Activated naive CD4-positive, alpha-beta T cell treated with anti-CD3 and anti-CD28 coated beads, Interleukin-2, amount 10 ng/mL, durations not matched to agents 7 days and 5 days (primary cell): Measurements from ENCODE around the gene SLC4A4.

Experiments
- CTCF ChIA-PET: fragments of 350-600 bp; sonication (Branson Sonifier 250); formaldehyde crosslinking; loops from one replicate; lab custom pipeline; 2021; ENCODE audit warnings: antibody characterized with exemption; lab: Charles Lee
- DNase-seq: peaks from one replicate; pipeline ENCODE4 v3.0.0-alpha.2; 2020
- H3K27ac Mint-ChIP-seq: one replicate; pipeline ENCODE4 v1.8.0; 2021; ENCODE audit warnings: mild to moderate bottlenecking, moderate library complexity, mixed read lengths
- H3K27me3 Mint-ChIP-seq: one replicate; pipeline ENCODE4 v1.8.0; 2021; ENCODE audit warnings: mild to moderate bottlenecking, mixed read lengths
- H3K36me3 Mint-ChIP-seq: one replicate; pipeline ENCODE4 v1.8.0; 2021; ENCODE audit warnings: mixed read lengths
- H3K4me1 Mint-ChIP-seq: one replicate; pipeline ENCODE4 v1.8.0; 2021; ENCODE audit warnings: mixed read lengths
- H3K4me3 Mint-ChIP-seq: one replicate; pipeline ENCODE4 v1.8.0; 2021; ENCODE audit warnings: mild to moderate bottlenecking, moderate library complexity, mixed read lengths
- H3K9me3 Mint-ChIP-seq: one replicate; pipeline ENCODE4 v1.8.0; 2021; ENCODE audit warnings: mixed read lengths

The SLC4A4 gene

GRCh38 chr4:71411981-71412380 is 73.2 kb downstream of the SLC4A4 start:
- no peak overlapping the region for H3K27ac Mint-ChIP-seq
- no peaks in the 10 kb centered on the region for H3K36me3 Mint-ChIP-seq
- no peak for DNase-seq
- no peaks in the 10 kb centered on the region for H3K27me3 Mint-ChIP-seq
- peaks cover 9% of the 10 kb centered on the region for H3K9me3 Mint-ChIP-seq
- H3K4me1 Mint-ChIP-seq, result no peaks in the 10 kb centered on the region
- no peak overlapping the region for H3K4me3 Mint-ChIP-seq
- CTCF ChIA-PET, result no interaction called here

- Mint-ChIP-seq H3K36me3 (no peaks in the 10 kb centered on the region), H3K27me3 (no peaks in the 10 kb centered on the region), H3K4me3 (no peak overlapping the region), H3K9me3 (no peaks in the 10 kb centered on the region), H3K27ac (no peak overlapping the region), H3K4me1 (no peaks in the 10 kb centered on the region)
- CTCF ChIA-PET, result no interaction called here
- DNase-seq, result no peak
Observed at GRCh38 chr4:71415491-71415890, 76.7 kb downstream of the SLC4A4 start.

- H3K36me3 Mint-ChIP-seq, result no peaks in the 10 kb centered on the region
- no peaks in the 10 kb centered on the region for H3K27me3 Mint-ChIP-seq
- no peaks in the 10 kb centered on the region for H3K4me1 Mint-ChIP-seq
- H3K9me3 Mint-ChIP-seq, result no peaks in the 10 kb centered on the region
- H3K4me3 Mint-ChIP-seq, result no peak overlapping the region
- H3K27ac Mint-ChIP-seq, result no peak overlapping the region
- CTCF ChIA-PET, result no interaction called here
- DNase-seq, result no peak
Observed at GRCh38 chr4:71417150-71417549, 78.3 kb downstream of the SLC4A4 start.

- CTCF ChIA-PET, result no interaction called here
- Mint-ChIP-seq H3K4me1 (no peaks in the 10 kb centered on the region), H3K27ac (no peak overlapping the region), H3K27me3 (no peaks in the 10 kb centered on the region), H3K9me3 (no peaks in the 10 kb centered on the region), H3K4me3 (no peak overlapping the region), H3K36me3 (no peaks in the 10 kb centered on the region)
- DNase-seq, result no peak
Observed at GRCh38 chr4:71426381-71427042, 87.7 kb downstream of the SLC4A4 start.

GRCh38 chr4:71429106-71429505 is 90.3 kb downstream of the SLC4A4 start:
- no peak overlapping the region for H3K27ac Mint-ChIP-seq
- H3K4me3 Mint-ChIP-seq, result no peak overlapping the region
- DNase-seq, result no peak
- CTCF ChIA-PET, result no interaction called here
- H3K27me3 Mint-ChIP-seq, result peaks cover 3% of the 10 kb centered on the region
- no peaks in the 10 kb centered on the region for H3K9me3 Mint-ChIP-seq
- no peaks in the 10 kb centered on the region for H3K4me1 Mint-ChIP-seq
- H3K36me3 Mint-ChIP-seq, result no peaks in the 10 kb centered on the region

GRCh38 chr4:71429962-71430361 is 91.1 kb downstream of the SLC4A4 start:
- H3K4me3 Mint-ChIP-seq, result no peak overlapping the region
- DNase-seq, result no peak
- H3K4me1 Mint-ChIP-seq, result no peaks in the 10 kb centered on the region
- CTCF ChIA-PET, result no interaction called here
- H3K9me3 Mint-ChIP-seq, result no peaks in the 10 kb centered on the region
- peaks cover 3% of the 10 kb centered on the region for H3K27me3 Mint-ChIP-seq
- H3K27ac Mint-ChIP-seq, result no peak overlapping the region
- no peaks in the 10 kb centered on the region for H3K36me3 Mint-ChIP-seq

- CTCF ChIA-PET, result no interaction called here
- Mint-ChIP-seq H3K27ac (no peak overlapping the region), H3K4me1 (no peaks in the 10 kb centered on the region), H3K36me3 (no peaks in the 10 kb centered on the region), H3K27me3 (peaks cover 3% of the 10 kb centered on the region), H3K4me3 (no peak overlapping the region), H3K9me3 (no peaks in the 10 kb centered on the region)
- DNase-seq, result no peak
Observed at GRCh38 chr4:71430609-71431008, 91.8 kb downstream of the SLC4A4 start.

GRCh38 chr4:71440612-71441011 is 101.8 kb downstream of the SLC4A4 start:
- Mint-ChIP-seq H3K9me3 (no peaks in the 10 kb centered on the region), H3K4me1 (no peaks in the 10 kb centered on the region), H3K36me3 (no peaks in the 10 kb centered on the region), H3K27ac (no peak overlapping the region), H3K4me3 (no peak overlapping the region), H3K27me3 (no peaks in the 10 kb centered on the region)
- CTCF ChIA-PET, result no interaction called here
- DNase-seq, result no peak

- no peaks in the 10 kb centered on the region for H3K36me3 Mint-ChIP-seq
- H3K4me3 Mint-ChIP-seq, result no peak overlapping the region
- no peak for DNase-seq
- CTCF ChIA-PET, result no interaction called here
- no peaks in the 10 kb centered on the region for H3K4me1 Mint-ChIP-seq
- no peak overlapping the region for H3K27ac Mint-ChIP-seq
- no peaks in the 10 kb centered on the region for H3K9me3 Mint-ChIP-seq
- H3K27me3 Mint-ChIP-seq, result no peaks in the 10 kb centered on the region
Observed at GRCh38 chr4:71441186-71442169, 102.7 kb downstream of the SLC4A4 start.

GRCh38 chr4:71442336-71442735 is 103.5 kb downstream of the SLC4A4 start:
- DNase-seq, result no peak
- H3K36me3 Mint-ChIP-seq, result no peaks in the 10 kb centered on the region
- no peaks in the 10 kb centered on the region for H3K27me3 Mint-ChIP-seq
- H3K27ac Mint-ChIP-seq, result no peak overlapping the region
- H3K4me1 Mint-ChIP-seq, result no peaks in the 10 kb centered on the region
- CTCF ChIA-PET, result no interaction called here
- H3K9me3 Mint-ChIP-seq, result no peaks in the 10 kb centered on the region
- no peak overlapping the region for H3K4me3 Mint-ChIP-seq

- CTCF ChIA-PET, result no interaction called here
- Mint-ChIP-seq H3K36me3 (no peaks in the 10 kb centered on the region), H3K4me1 (no peaks in the 10 kb centered on the region), H3K9me3 (no peaks in the 10 kb centered on the region), H3K4me3 (no peak overlapping the region), H3K27ac (no peak overlapping the region), H3K27me3 (no peaks in the 10 kb centered on the region)
- DNase-seq, result no peak
Observed at GRCh38 chr4:71444395-71444794, 105.6 kb downstream of the SLC4A4 start.

- Mint-ChIP-seq H3K4me3 (no peak overlapping the region), H3K27ac (no peak overlapping the region), H3K4me1 (no peaks in the 10 kb centered on the region), H3K9me3 (no peaks in the 10 kb centered on the region), H3K27me3 (no peaks in the 10 kb centered on the region), H3K36me3 (no peaks in the 10 kb centered on the region)
- CTCF ChIA-PET, result no interaction called here
- no peak for DNase-seq
Observed at GRCh38 chr4:71445811-71446210, 107.0 kb downstream of the SLC4A4 start.

GRCh38 chr4:71446479-71447081 is 107.8 kb downstream of the SLC4A4 start:
- DNase-seq, result no peak
- Mint-ChIP-seq H3K4me3 (no peak overlapping the region), H3K9me3 (no peaks in the 10 kb centered on the region), H3K27me3 (no peaks in the 10 kb centered on the region), H3K36me3 (no peaks in the 10 kb centered on the region), H3K27ac (no peak overlapping the region), H3K4me1 (no peaks in the 10 kb centered on the region)
- CTCF ChIA-PET, result no interaction called here

- H3K4me1 Mint-ChIP-seq, result no peaks in the 10 kb centered on the region
- DNase-seq, result no peak
- no peak overlapping the region for H3K27ac Mint-ChIP-seq
- no peaks in the 10 kb centered on the region for H3K9me3 Mint-ChIP-seq
- H3K27me3 Mint-ChIP-seq, result no peaks in the 10 kb centered on the region
- no peaks in the 10 kb centered on the region for H3K36me3 Mint-ChIP-seq
- CTCF ChIA-PET, result no interaction called here
- no peak overlapping the region for H3K4me3 Mint-ChIP-seq
Observed at GRCh38 chr4:71449040-71449439, 110.2 kb downstream of the SLC4A4 start.
